SK-N-MC (cell line): ENCODE measurements around the gene NPAS1.

ENCODE experiments used
- EZH2 ChIP-seq: fragments of 200-600 bp; sonication (generic); IDR thresholded peaks from one replicate; pipeline ENCODE4 v1.6.1; 2017; ENCODE audit warnings: antibody characterized with exemption
- POLR2AphosphoS5 ChIP-seq: IDR thresholded peaks from 2 replicates; pipeline ENCODE4 v1.6.1; 2012; ENCODE audit warnings: mild to moderate bottlenecking, low read depth, low read length, borderline replicate concordance

DNA sequence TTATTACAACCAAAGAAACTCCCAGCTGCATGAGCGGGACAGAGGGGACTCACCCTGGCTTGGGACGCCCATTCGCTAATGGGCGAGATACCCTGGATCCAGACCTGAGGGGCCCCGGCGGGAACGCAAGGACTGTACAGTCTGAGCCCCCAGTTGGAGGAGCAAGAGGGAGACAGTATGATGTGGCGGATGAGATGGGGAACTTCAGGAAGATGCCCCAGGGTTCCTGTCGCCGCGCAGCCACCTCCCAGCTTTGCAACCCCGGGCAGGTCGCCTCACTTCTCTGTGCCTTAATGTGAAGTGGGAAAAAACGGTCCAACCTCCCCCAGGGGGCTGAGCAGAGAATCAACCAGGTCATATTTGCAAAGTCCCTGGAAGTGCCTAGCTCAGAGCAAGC is 2.5 kb downstream of the NPAS1 start:
- no peak for TF ChIP-seq POLR2AphosphoS5
- TF ChIP-seq EZH2 = no peak
